COLO668 (cell line): Measurements from ENCODE around the gene SBF2.
A peak's percentile ranks its signal among the peaks of the same experiment; 100 is the strongest.
"Not testable (repeated sequence)": the region's sequence is repeated elsewhere in the genome, so short reads cannot be mapped to it uniquely, and the experiment has no call there.

Experiments
- DNase-seq: peaks from one replicate; lab custom pipeline; 2025; ENCODE audit not compliant: unreplicated experiment; lab: John Stamatoyannopoulos, UW

SBF2 gene

GRCh38 chr11:10268746-10269488 is 25.1 kb downstream of the SBF2 start:
- DNase-seq = no peak

- DNase-seq = no peak
Observed at GRCh38 chr11:10267821-10268220, 26.2 kb downstream of the SBF2 start.

- DNase-seq = no peak
Observed at GRCh38 chr11:10265936-10266335, 28.1 kb downstream of the SBF2 start.

GRCh38 chr11:10264716-10265115 is 29.3 kb downstream of the SBF2 start:
- DNase-seq = not testable (repeated sequence)

GRCh38 chr11:10263929-10264328 is 30.1 kb downstream of the SBF2 start:
- no peak for DNase-seq

GRCh38 chr11:10261821-10262220 is 32.2 kb downstream of the SBF2 start:
- DNase-seq = no peak

GRCh38 chr11:10257478-10257877 is 36.5 kb downstream of the SBF2 start:
- peak; percentile 9 for DNase-seq

GRCh38 chr11:10255388-10256125 is 38.5 kb downstream of the SBF2 start:
- DNase-seq = no peak

GRCh38 chr11:10249448-10250131 is 44.4 kb downstream of the SBF2 start:
- DNase-seq = not testable (repeated sequence)

GRCh38 chr11:10247011-10247410 is 47.0 kb downstream of the SBF2 start:
- DNase-seq = no peak

GRCh38 chr11:10243896-10244575 is 50.0 kb downstream of the SBF2 start:
- DNase-seq = no peak

- DNase-seq = no peak
Observed at GRCh38 chr11:10236840-10237239, 57.2 kb downstream of the SBF2 start.

- DNase-seq = no peak
Observed at GRCh38 chr11:10233581-10233980, 60.4 kb downstream of the SBF2 start.

GRCh38 chr11:10232756-10233155 is 61.3 kb downstream of the SBF2 start:
- DNase-seq = no peak

- DNase-seq = not testable (repeated sequence)
Observed at GRCh38 chr11:10231803-10232202, 62.2 kb downstream of the SBF2 start.

GRCh38 chr11:10225553-10225952 is 68.5 kb downstream of the SBF2 start:
- no peak for DNase-seq

- no peak for DNase-seq
Observed at GRCh38 chr11:10222399-10222798, 71.6 kb downstream of the SBF2 start.

GRCh38 chr11:10221342-10221741 is 72.7 kb downstream of the SBF2 start:
- DNase-seq = no peak

- no peak for DNase-seq
Observed at GRCh38 chr11:10211470-10211869, 82.5 kb downstream of the SBF2 start.

- no peak for DNase-seq
Observed at GRCh38 chr11:10209326-10209725, 84.7 kb downstream of the SBF2 start.

GRCh38 chr11:10208131-10208575 is 85.9 kb downstream of the SBF2 start:
- DNase-seq = no peak
